GM12878 (cell line): ENCODE results near the gene PDCD11. TPM values are rescaled to one million over a fixed set of nuclear protein-coding genes. Genes with fewer than 3 reads are reported as not detected.

Source experiments
- NFYB ChIP-seq: IDR thresholded peaks from 2 replicates; pipeline ENCODE4 v1.6.1; 2011; ENCODE audit warnings: low read depth, mild to moderate bottlenecking, low read length, improper control_type of control experiment, moderate library complexity; ENCODE audit not compliant: insufficient read depth
- SKIL ChIP-seq: fragments of 450-650 bp; IDR thresholded peaks from 2 replicates; pipeline ENCODE4 v1.6.1; 2017; ENCODE audit warnings: mild to moderate bottlenecking, low read depth, inconsistent platforms; ENCODE audit not compliant: poor library complexity, severe bottlenecking
- SMAD1 ChIP-seq: fragments of 450-650 bp; IDR thresholded peaks from 2 replicates; pipeline ENCODE4 v1.6.1; 2018; ENCODE audit warnings: mild to moderate bottlenecking, low read depth; ENCODE audit not compliant: partially characterized antibody
- TBL1XR1 ChIP-seq: IDR thresholded peaks from 2 replicates; pipeline ENCODE4 v1.6.1; 2012; ENCODE audit warnings: low read depth, low read length, improper control_type of control experiment
- YBX1 ChIP-seq: fragments of 450-650 bp; IDR thresholded peaks from 2 replicates; pipeline ENCODE4 v1.6.1; 2016; ENCODE audit warnings: antibody characterized with exemption
- ZNF687 ChIP-seq: fragments of 450-650 bp; IDR thresholded peaks from 2 replicates; pipeline ENCODE4 v1.6.1; 2017; ENCODE audit warnings: mild to moderate bottlenecking, moderate library complexity
- polyA plus RNA-seq, 11 experiments: library from polyadenylated mRNA; depleted of rRNA in 4 of 11; unstranded in 6 of 11; stranded (reverse) in 5 of 11; fragments of >200 nt; fragmentation: Nextera tagmentation in 4 of 11; fragmentation: Illumina TruSeq in 1 of 11; extraction: Ambion mirVana in 4 of 11; extraction: Trizol in 1 of 11; gene quantifications; 1 replicate in 1 of 11; 2 replicates in 10 of 11; pipeline versions ENCODE4 v1.2.1 to v1.2.3, GENCODE V29; 2011 to 2016; ENCODE audit warnings: inconsistent platforms in 2 of 11, missing spikeins in 2 of 11, low read depth in 1 of 11
- total RNA-seq, 4 experiments: library from RNA; depleted of rRNA in 3 of 4; stranded (reverse); fragments of >200 nt in 3 of 4; fragmentation: Illumina TruSeq in 1 of 4; extraction: Trizol in 1 of 4; gene quantifications; 2 replicates each; pipeline versions ENCODE4 v1.2.1 to v1.2.3, GENCODE V29; 2013 to 2021
- TF ChIP-seq, protein P1 (sequence below): fragments of 450-650 bp; IDR thresholded peaks from 2 replicates; pipeline ENCODE4 v1.6.1; 2018; ENCODE audit warnings: borderline replicate concordance, mild to moderate bottlenecking; ENCODE audit not compliant: partially characterized antibody

The PDCD11 gene
- total and polyA plus RNA-seq, 10 of the 15 experiments (the other 5 are each of a cell fraction or from before 2014, with no cell fraction given) = 13.9 to 69.7 (median 44.8) TPM

GRCh38 chr10:103451091-103451813 is 54.8 kb downstream of the PDCD11 start (continued):
- TF ChIP-seq, protein P1, sequence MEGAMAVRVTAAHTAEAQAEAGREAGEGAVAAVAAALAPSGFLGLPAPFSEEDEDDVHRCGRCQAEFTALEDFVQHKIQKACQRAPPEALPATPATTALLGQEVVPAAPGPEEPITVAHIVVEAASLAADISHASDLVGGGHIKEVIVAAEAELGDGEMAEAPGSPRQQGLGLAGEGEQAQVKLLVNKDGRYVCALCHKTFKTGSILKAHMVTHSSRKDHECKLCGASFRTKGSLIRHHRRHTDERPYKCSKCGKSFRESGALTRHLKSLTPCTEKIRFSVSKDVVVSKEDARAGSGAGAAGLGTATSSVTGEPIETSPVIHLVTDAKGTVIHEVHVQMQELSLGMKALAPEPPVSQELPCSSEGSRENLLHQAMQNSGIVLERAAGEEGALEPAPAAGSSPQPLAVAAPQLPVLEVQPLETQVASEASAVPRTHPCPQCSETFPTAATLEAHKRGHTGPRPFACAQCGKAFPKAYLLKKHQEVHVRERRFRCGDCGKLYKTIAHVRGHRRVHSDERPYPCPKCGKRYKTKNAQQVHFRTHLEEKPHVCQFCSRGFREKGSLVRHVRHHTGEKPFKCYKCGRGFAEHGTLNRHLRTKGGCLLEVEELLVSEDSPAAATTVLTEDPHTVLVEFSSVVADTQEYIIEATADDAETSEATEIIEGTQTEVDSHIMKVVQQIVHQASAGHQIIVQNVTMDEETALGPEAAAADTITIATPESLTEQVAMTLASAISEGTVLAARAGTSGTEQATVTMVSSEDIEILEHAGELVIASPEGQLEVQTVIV = no peak
- TF ChIP-seq NFYB = no peak
- no peak for TF ChIP-seq TBL1XR1
- no peak for TF ChIP-seq SMAD1
- TF ChIP-seq SKIL = no peak
- 0 out of 2 replicates have a peak, but pooled peaks have one; percentile 32 for TF ChIP-seq ZNF687
- TF ChIP-seq YBX1 = no peak
